Measurements from ENCODE around the gene IZUMO1.

DNA sequence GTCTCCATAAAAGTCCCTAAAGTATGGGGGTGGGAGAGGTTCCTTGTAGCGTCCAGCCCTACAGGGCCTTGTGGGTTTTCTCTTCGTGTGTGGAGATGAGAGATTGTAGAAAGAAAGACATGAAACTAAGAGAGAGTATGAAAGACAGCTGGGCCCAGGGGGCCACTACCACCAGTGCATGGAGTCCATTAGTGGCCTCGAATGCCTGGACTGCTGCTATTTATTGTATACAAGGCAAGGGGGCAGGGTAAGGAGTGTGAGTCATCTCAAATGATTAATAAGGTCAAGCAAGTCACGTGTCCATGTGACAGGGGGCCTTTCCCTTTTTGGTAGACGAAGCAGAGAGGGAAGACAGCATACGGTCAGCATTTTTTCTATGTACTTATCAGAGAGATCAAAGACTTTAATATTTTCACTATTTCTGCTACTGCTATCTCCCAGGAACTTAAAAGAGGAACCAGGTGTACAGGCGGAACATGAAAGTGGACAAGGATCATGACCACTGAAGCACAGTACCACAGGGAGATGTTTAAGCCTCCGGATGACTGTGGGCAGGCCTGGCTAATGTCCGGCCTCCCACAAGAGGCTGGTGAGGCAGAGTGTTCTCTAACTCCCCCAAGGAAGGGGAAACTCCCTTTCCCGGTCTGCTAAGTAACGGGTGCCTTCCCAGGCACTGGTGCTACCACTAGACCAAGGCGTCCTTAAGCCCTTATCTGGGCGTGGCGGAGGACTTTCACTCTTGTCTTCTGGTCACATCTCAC is 34.1 kb upstream of the IZUMO1 start:
- TF ChIP-seq, protein P1, sequence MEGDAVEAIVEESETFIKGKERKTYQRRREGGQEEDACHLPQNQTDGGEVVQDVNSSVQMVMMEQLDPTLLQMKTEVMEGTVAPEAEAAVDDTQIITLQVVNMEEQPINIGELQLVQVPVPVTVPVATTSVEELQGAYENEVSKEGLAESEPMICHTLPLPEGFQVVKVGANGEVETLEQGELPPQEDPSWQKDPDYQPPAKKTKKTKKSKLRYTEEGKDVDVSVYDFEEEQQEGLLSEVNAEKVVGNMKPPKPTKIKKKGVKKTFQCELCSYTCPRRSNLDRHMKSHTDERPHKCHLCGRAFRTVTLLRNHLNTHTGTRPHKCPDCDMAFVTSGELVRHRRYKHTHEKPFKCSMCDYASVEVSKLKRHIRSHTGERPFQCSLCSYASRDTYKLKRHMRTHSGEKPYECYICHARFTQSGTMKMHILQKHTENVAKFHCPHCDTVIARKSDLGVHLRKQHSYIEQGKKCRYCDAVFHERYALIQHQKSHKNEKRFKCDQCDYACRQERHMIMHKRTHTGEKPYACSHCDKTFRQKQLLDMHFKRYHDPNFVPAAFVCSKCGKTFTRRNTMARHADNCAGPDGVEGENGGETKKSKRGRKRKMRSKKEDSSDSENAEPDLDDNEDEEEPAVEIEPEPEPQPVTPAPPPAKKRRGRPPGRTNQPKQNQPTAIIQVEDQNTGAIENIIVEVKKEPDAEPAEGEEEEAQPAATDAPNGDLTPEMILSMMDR (IDR thresholded peaks at IDR 0.05) = no peak
- TF ChIP-seq POLR2AphosphoS5 (IDR thresholded peaks at IDR 0.05) (no peak), POLR2A (IDR thresholded peaks at IDR 0.05) (no peak)
